Natural killer cell (primary cell): ENCODE data around the gene HCFC1. TPM values are rescaled to one million over a fixed set of nuclear protein-coding genes. Genes with fewer than 3 reads are reported as not detected.
A peak's percentile ranks its signal among the peaks of the same experiment; 100 is the strongest.

Experiments
- ATAC-seq, 3 donors: fragments of 150-1000 bp in 2 of 3; fragments of 200-7000 bp in 1 of 3; cut with Tn5 transposase; 1 replicate in 1 of 3; 2 replicates in 2 of 3; pipeline ENCODE4 v1.10.0; 2021; ENCODE audit warnings: mild to moderate bottlenecking in 2 of 3, moderate library complexity in 2 of 3
- DNase-seq, 2 donors: peaks; one replicate each; pipeline versions ENCODE4 v3.0.0 to v3.0.0-alpha.2; 2013 to 2021; ENCODE audit warnings: mixed read lengths in 1 of 2
- H3K27ac ChIP-seq: one replicate; pipeline ENCODE4 v1.5.1; 2013; ENCODE audit warnings: mild to moderate bottlenecking, low read length
- H3K27me3 ChIP-seq: one replicate; pipeline ENCODE4 v1.6.1; 2013; ENCODE audit warnings: low read length; ENCODE audit not compliant: control insufficient read depth, insufficient read depth
- H3K36me3 ChIP-seq: one replicate; pipeline ENCODE4 v1.6.1; 2013; ENCODE audit warnings: low read length; ENCODE audit not compliant: control insufficient read depth, insufficient read depth
- H3K4me1 ChIP-seq: one replicate; pipeline ENCODE4 v1.6.1; 2013; ENCODE audit warnings: low read length; ENCODE audit not compliant: control insufficient read depth, insufficient read depth
- H3K4me3 ChIP-seq: one replicate; pipeline ENCODE4 v1.5.1; 2013; ENCODE audit warnings: low read length
- H3K9me3 ChIP-seq: one replicate; pipeline ENCODE4 v1.6.1; 2013; ENCODE audit warnings: low read length; ENCODE audit not compliant: control insufficient read depth, insufficient read depth
- H3K27ac Mint-ChIP-seq, 2 donors: one replicate each; pipeline ENCODE4 v1.8.0; 2022; ENCODE audit warnings: mild to moderate bottlenecking in 2 of 2, mixed read lengths in 2 of 2, moderate library complexity in 1 of 2
- H3K27me3 Mint-ChIP-seq, 2 donors: one replicate each; pipeline ENCODE4 v1.8.0; 2022; ENCODE audit warnings: low read depth in 2 of 2, mixed read lengths in 2 of 2
- H3K36me3 Mint-ChIP-seq: one replicate; pipeline ENCODE4 v1.8.0; 2022; ENCODE audit warnings: mixed read lengths
- H3K4me1 Mint-ChIP-seq, 2 donors: one replicate each; pipeline ENCODE4 v1.8.0; 2022; ENCODE audit warnings: mixed read lengths in 2 of 2
- H3K4me3 Mint-ChIP-seq: one replicate; pipeline ENCODE4 v1.8.0; 2022; ENCODE audit warnings: mild to moderate bottlenecking, moderate library complexity, mixed read lengths
- H3K9me3 Mint-ChIP-seq, 2 donors: one replicate each; pipeline ENCODE4 v1.8.0; 2022; ENCODE audit warnings: mixed read lengths in 2 of 2
- WGBS: methylation state at CpG from one replicate; pipeline ENCODE4 v1.1.7; 2013; ENCODE audit warnings: missing lambda C conversion rate; ENCODE audit not compliant: insufficient coverage; 5-methylcytosine and 5-hydroxymethylcytosine counted together
- intact Hi-C: fragments of 100-400 bp; cut with micrococcal nuclease; formaldehyde crosslinking; loops from one replicate; pipeline ENCODE4 v1.14.2; 2022
- total RNA-seq, 4 donors: library from RNA; stranded (reverse); fragments of 120-200 nt in 1 of 4; gene quantifications; one replicate each; pipeline versions ENCODE4 v1.2.3 to v1.2.4, GENCODE V29; 2013 to 2022
- TF ChIP-seq, protein P1 (sequence below): fragments of 200-600 bp; IDR thresholded peaks from one replicate; pipeline ENCODE4 v1.8.0; 2022; ENCODE audit warnings: antibody characterized with exemption

The HCFC1 gene
- total RNA-seq, 3 donors from 2014 or later (not counting 1 experiment from before 2014, with no cell fraction given), result 65.2 to 76.7 (median 67.5) TPM

- no peaks in the 10 kb centered on the region for H3K27me3 Mint-ChIP-seq
- no peak overlapping the region for H3K4me3 Mint-ChIP-seq
- H3K27ac ChIP-seq, result no peak overlapping the region
- no peaks in the 10 kb centered on the region for H3K9me3 ChIP-seq
- no peaks in the 10 kb centered on the region for H3K9me3 Mint-ChIP-seq
- H3K27me3 ChIP-seq, result no peaks in the 10 kb centered on the region
- intact Hi-C loops, result no loop called here
- peaks cover 55% of the 10 kb centered on the region for H3K36me3 ChIP-seq
- ATAC-seq (no peak), DNase-seq (no peak)
- 95% methylated on average over 17 of the region's 17 CpGs for WGBS
- H3K4me3 ChIP-seq, result no peak overlapping the region
- H3K4me1 ChIP-seq, result no peaks in the 10 kb centered on the region
- H3K36me3 Mint-ChIP-seq, result no peaks in the 10 kb centered on the region
- TF ChIP-seq, protein P1, sequence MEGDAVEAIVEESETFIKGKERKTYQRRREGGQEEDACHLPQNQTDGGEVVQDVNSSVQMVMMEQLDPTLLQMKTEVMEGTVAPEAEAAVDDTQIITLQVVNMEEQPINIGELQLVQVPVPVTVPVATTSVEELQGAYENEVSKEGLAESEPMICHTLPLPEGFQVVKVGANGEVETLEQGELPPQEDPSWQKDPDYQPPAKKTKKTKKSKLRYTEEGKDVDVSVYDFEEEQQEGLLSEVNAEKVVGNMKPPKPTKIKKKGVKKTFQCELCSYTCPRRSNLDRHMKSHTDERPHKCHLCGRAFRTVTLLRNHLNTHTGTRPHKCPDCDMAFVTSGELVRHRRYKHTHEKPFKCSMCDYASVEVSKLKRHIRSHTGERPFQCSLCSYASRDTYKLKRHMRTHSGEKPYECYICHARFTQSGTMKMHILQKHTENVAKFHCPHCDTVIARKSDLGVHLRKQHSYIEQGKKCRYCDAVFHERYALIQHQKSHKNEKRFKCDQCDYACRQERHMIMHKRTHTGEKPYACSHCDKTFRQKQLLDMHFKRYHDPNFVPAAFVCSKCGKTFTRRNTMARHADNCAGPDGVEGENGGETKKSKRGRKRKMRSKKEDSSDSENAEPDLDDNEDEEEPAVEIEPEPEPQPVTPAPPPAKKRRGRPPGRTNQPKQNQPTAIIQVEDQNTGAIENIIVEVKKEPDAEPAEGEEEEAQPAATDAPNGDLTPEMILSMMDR, result no peak
- peaks cover 5 to 6% of the 10 kb centered on the region in 2 donors for H3K4me1 Mint-ChIP-seq
- H3K27ac Mint-ChIP-seq, result no peak overlapping the region
These were observed 57.9 kb downstream of the HCFC1 start for GRCh38 chrX:153913701-153914100.

DNA sequence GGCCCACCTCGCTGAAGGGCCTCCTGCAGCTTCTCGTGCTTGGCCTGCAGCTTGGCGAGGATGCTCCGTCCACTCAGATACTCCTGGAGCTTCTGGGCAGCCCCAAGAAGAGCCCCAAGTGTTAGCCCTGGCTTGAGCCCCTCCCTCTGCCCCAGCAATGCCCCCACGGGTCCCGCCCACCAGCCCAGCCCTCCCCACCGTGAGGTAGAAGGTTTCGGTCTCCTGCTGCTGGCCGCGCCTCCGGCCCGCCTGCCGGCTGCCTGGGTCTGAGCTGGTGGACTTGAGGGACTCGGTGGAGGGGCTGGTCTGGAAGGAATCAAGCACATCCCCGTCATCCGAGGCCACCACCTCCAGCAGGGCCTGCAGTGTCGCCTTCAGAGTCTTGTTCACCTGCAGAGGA lies 58.4 kb downstream of the HCFC1 start:
- Mint-ChIP-seq H3K27me3 (no peaks in the 10 kb centered on the region), H3K27ac (no peak overlapping the region), H3K4me1 (peaks cover 6 to 10% of the 10 kb centered on the region in 2 donors), H3K4me3 (no peak overlapping the region), H3K36me3 (no peaks in the 10 kb centered on the region), H3K9me3 (no peaks in the 10 kb centered on the region)
- Histone ChIP-seq H3K9me3 (no peaks in the 10 kb centered on the region), H3K4me3 (no peak overlapping the region), H3K4me1 (no peaks in the 10 kb centered on the region), H3K27ac (no peak overlapping the region), H3K27me3 (no peaks in the 10 kb centered on the region), H3K36me3 (peaks cover 52% of the 10 kb centered on the region)
- WGBS, result 95% methylated on average over 16 of the region's 17 CpGs
- TF ChIP-seq, protein P1, result no peak
- intact Hi-C loops, result no loop called here
- ATAC-seq, result no peak
- no peak for DNase-seq

DNA sequence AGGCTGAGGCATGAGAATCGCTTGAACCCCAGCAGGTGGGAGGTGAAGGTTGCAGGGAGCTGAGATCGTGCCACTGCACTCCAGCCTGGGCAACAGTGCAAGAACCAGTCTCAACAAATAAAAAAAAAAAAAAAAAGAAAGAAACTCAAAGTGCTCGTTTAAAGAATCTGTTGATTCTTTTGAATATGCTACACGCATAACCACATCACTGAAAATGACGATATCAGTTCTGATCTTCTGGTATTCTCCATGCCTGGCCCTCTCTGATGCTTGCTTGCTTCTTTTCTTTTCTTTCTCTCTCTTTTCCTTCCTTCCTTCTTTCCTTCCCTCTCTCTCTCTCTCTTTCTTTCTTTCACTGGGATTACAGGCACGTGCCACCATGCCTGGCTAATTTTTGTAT lies 59.8 kb downstream of the HCFC1 start:
- no peaks in the 10 kb centered on the region for H3K27me3 ChIP-seq
- no peaks in the 10 kb centered on the region for H3K9me3 Mint-ChIP-seq
- no peaks in the 10 kb centered on the region for H3K36me3 Mint-ChIP-seq
- H3K4me1 Mint-ChIP-seq, result peaks cover 6 to 13% of the 10 kb centered on the region in 2 donors
- ATAC-seq (no peak), DNase-seq (peak in 1 of 2 donors; percentile 46)
- H3K27me3 Mint-ChIP-seq, result no peaks in the 10 kb centered on the region
- H3K4me3 Mint-ChIP-seq, result no peak overlapping the region
- H3K27ac ChIP-seq, result no peak overlapping the region
- TF ChIP-seq, protein P1, result no peak
- H3K36me3 ChIP-seq, result peaks cover 54% of the 10 kb centered on the region
- H3K9me3 ChIP-seq, result no peaks in the 10 kb centered on the region
- H3K4me1 ChIP-seq, result peaks cover 7% of the 10 kb centered on the region
- H3K4me3 ChIP-seq, result no peak overlapping the region
- intact Hi-C loops, result no loop called here
- WGBS, result 81% methylated on average over 3 of the region's 6 CpGs
- peak overlapping the region in 1 of 2 donors; percentile 36 for H3K27ac Mint-ChIP-seq

- no peaks in the 10 kb centered on the region for H3K27me3 Mint-ChIP-seq
- peaks cover 14 to 22% of the 10 kb centered on the region in 2 donors for H3K4me1 Mint-ChIP-seq
- H3K4me3 Mint-ChIP-seq, result no peak overlapping the region
- no peak overlapping the region for H3K27ac Mint-ChIP-seq
- ATAC-seq (no peak), DNase-seq (no peak)
- Histone ChIP-seq H3K27ac (no peak overlapping the region), H3K4me1 (peaks cover 20% of the 10 kb centered on the region), H3K36me3 (peaks cover 51% of the 10 kb centered on the region), H3K4me3 (no peak overlapping the region), H3K9me3 (no peaks in the 10 kb centered on the region), H3K27me3 (no peaks in the 10 kb centered on the region)
- H3K36me3 Mint-ChIP-seq, result no peaks in the 10 kb centered on the region
- intact Hi-C loops, result no loop called here
- H3K9me3 Mint-ChIP-seq, result no peaks in the 10 kb centered on the region
- TF ChIP-seq, protein P1, result no peak
- WGBS, result 97% methylated on average over 10 of the region's 22 CpGs
These were observed 61.2 kb downstream of the HCFC1 start for GRCh38 chrX:153910446-153910845.
